ENCODE data around the gene HS3ST5. TPM values are rescaled to one million over a fixed set of nuclear protein-coding genes. Genes with fewer than 3 reads are reported as not detected.

HS3ST5 gene
- total and polyA plus RNA-seq, 2 donors (not counting 3 experiments of a cell fraction or from before 2014, with no cell fraction given) = not detected

DNA sequence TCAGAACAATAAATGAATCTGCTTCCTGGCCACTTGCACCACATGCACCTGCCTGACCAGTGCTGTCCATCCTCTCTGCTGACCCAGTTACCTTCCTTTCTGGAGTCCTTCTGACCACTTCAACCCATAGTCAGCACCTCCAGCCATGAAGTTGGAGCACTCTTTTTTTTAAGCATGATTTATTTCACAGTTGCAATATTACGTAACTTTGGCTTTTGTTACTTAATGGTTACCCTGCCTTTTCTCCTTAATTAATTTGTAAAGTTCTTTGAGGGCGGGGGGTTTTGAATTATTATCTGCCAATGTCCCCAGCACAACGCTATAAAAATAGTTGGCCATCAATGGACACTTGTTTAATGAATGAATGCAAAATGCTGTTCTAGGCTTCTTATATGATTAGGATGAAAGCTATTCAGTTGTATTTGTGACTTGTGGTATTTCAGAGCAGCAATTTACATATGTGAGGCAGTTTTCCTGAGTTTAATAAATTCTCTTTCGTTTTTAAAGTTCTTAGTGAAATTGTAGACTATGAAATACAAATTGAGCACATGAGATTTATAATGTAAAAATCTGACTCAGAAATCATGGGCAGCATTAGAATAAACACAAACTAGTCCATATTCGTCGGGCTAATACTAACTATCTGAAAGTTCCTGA, 180.0 kb downstream of the HS3ST5 start:
- FAIRE-seq (no peak), DNase-seq (ENCODE audit: low read depth, low spot score) (no peak)
- Histone ChIP-seq H3K4me2 (ENCODE audit: insufficient read depth, low read length) (no peak overlapping the region), H3K27ac (ENCODE audit: insufficient read depth, low read depth, low read length) (no peak overlapping the region), H3K9ac (replicated peaks; ENCODE audit: extremely low read depth, insufficient read depth, low read length) (no peak overlapping the region), H3K9me1 (replicated peaks; ENCODE audit: control insufficient read depth, extremely low read depth, insufficient read depth, low read length) (no peaks in the 10 kb centered on the region), H3K4me1 (ENCODE audit: control insufficient read depth, extremely low read depth, insufficient read depth, low read length) (no peaks in the 10 kb centered on the region), H4K20me1 (replicated peaks; ENCODE audit: control insufficient read depth, extremely low read depth, insufficient read depth, low read length) (no peaks in the 10 kb centered on the region), H3K9me3 (replicated peaks; ENCODE audit: control insufficient read depth, insufficient read depth, low read length) (no peaks in the 10 kb centered on the region), H2AFZ (ENCODE audit: low read depth, low read length) (no peak overlapping the region), H3K36me3 (ENCODE audit: control insufficient read depth in 2 of 2, extremely low read depth in 1 of 2, insufficient read depth in 2 of 2, low read length in 2 of 2) (no peaks in the 10 kb centered on the region), H3K79me2 (ENCODE audit: control insufficient read depth, insufficient read depth, low read length) (no peaks in the 10 kb centered on the region), H3K27me3 (ENCODE audit: control insufficient read depth in 2 of 2, insufficient read depth in 2 of 2, low read length in 2 of 2) (peaks cover 0 to 3% of the 10 kb centered on the region in 2 experiments), H3K4me3 (replicated peaks in 1 of 3; ENCODE audit: insufficient read depth in 1 of 3, low read depth in 1 of 3, low read length in 3 of 3) (no peak overlapping the region)
- intact Hi-C loops (cut with micrococcal nuclease) (no loop called here), dilution Hi-C loops (cut with MboI; ENCODE audit: extremely low pct_ligation_motif_present, low sequenced_read_pairs) (no loop called here)
- BruUV-seq (replicated peaks) = no TSS peak
- TF ChIP-seq MYC (IDR thresholded peaks at IDR 0.05; ENCODE audit: low read depth, low read length) (no peak), EZH2 (IDR thresholded peaks at IDR 0.05; ENCODE audit: borderline replicate concordance, low read depth, low read length, severe bottlenecking) (no peak), POLR2A (IDR thresholded peaks at IDR 0.05; ENCODE audit: low read depth, low read length) (no peak), POLR2AphosphoS5 (IDR thresholded peaks at IDR 0.05; ENCODE audit: insufficient read depth, low read depth, low read length) (no peak)
- TF ChIP-seq, protein P1, sequence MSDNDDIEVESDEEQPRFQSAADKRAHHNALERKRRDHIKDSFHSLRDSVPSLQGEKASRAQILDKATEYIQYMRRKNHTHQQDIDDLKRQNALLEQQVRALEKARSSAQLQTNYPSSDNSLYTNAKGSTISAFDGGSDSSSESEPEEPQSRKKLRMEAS (IDR thresholded peaks at IDR 0.05; ENCODE audit: insufficient read depth, insufficient read length) = no peak
- ChIA-PET POLR2A (no interaction called here), CTCF (no interaction called here)

DNA sequence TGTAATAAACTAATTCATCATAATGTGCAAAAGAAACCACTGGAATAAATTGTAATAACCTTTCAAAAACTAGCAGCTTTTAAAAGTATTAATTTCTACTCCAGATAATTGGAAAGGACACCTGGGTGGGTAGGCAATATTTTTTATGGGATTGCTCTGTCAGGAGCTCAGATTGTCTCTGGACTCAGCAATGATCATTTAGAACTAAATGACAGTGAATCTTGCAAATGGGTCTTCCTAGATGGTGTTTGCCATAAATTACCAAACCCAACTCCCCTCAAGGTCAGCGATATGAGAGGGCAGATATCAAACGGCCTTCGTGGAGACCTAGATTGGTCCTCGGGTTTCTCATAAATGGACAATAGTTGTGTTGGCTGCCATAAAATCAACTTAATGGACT, 181.9 kb downstream of the HS3ST5 start:
- Histone ChIP-seq H3K4me2 (ENCODE audit: insufficient read depth, low read length) (no peak overlapping the region), H3K79me2 (ENCODE audit: control insufficient read depth, insufficient read depth, low read length) (no peaks in the 10 kb centered on the region), H2AFZ (ENCODE audit: low read depth, low read length) (no peak overlapping the region), H4K20me1 (replicated peaks; ENCODE audit: control insufficient read depth, extremely low read depth, insufficient read depth, low read length) (no peaks in the 10 kb centered on the region), H3K9me3 (replicated peaks; ENCODE audit: control insufficient read depth, insufficient read depth, low read length) (no peaks in the 10 kb centered on the region), H3K4me3 (replicated peaks in 1 of 3; ENCODE audit: insufficient read depth in 1 of 3, low read depth in 1 of 3, low read length in 3 of 3) (no peak overlapping the region), H3K27ac (ENCODE audit: insufficient read depth, low read depth, low read length) (no peak overlapping the region), H3K27me3 (ENCODE audit: control insufficient read depth in 2 of 2, insufficient read depth in 2 of 2, low read length in 2 of 2) (no peaks in the 10 kb centered on the region), H3K9ac (replicated peaks; ENCODE audit: extremely low read depth, insufficient read depth, low read length) (no peak overlapping the region), H3K9me1 (replicated peaks; ENCODE audit: control insufficient read depth, extremely low read depth, insufficient read depth, low read length) (no peaks in the 10 kb centered on the region), H3K4me1 (ENCODE audit: control insufficient read depth, extremely low read depth, insufficient read depth, low read length) (no peaks in the 10 kb centered on the region), H3K36me3 (ENCODE audit: control insufficient read depth in 2 of 2, extremely low read depth in 1 of 2, insufficient read depth in 2 of 2, low read length in 2 of 2) (no peaks in the 10 kb centered on the region)
- ChIA-PET POLR2A (no interaction called here), CTCF (interaction anchor here (0.7 to 1.1 kb wide), 2 partner anchors 8 to 166 kb away, joined by 3 read pairs; no protein-coding TSS in a partner anchor)
- no peak for TF ChIP-seq EZH2 (IDR thresholded peaks at IDR 0.05; ENCODE audit: borderline replicate concordance, low read depth, low read length, severe bottlenecking)
- no TSS peak for BruUV-seq (replicated peaks)
- FAIRE-seq = no peak
- dilution Hi-C loops (cut with MboI; ENCODE audit: extremely low pct_ligation_motif_present, low sequenced_read_pairs) (no loop called here), intact Hi-C loops (cut with micrococcal nuclease) (no loop called here)
- no peak for DNase-seq (ENCODE audit: low read depth, low spot score)
